ENCODE results near the gene PLEKHG4B. TPM values are rescaled to one million over a fixed set of nuclear protein-coding genes. Genes with fewer than 3 reads are reported as not detected.

Gene PLEKHG4B
- total and polyA plus RNA-seq, 2 of the 8 experiments (the other 6 are each of a cell fraction or from before 2014, with no cell fraction given), result 31.1 to 43.6 TPM

DNA sequence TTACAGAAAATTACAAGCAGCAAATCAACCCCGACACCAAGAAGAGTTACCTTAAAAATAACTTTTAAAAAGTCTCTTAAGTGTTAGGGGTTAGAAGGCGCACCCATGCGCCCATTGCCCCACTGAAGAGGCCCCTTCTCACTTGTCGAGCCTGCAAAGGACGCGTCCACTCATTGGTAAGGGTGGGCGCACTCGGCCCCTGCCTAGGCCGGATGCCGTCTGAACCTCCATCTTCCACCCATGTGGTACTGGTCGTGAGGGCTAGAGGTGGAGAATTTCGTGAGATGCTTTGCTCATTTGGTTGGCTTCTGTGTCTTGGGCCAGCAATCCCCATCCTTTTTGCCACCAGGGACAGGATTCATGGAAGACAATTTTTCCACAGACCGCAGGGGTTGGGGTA is 71.9 kb downstream of the PLEKHG4B start:
- POLR2A ChIA-PET (ENCODE audit: partially characterized antibody), result interaction anchor here (2.1 kb wide), 1 partner anchor 20 kb away, joined by 5 read pairs; no protein-coding TSS in a partner anchor
- FAIRE-seq, result no peak
- peaks cover 0 to 2% of the 10 kb centered on the region in 2 experiments for H4K20me1 ChIP-seq (replicated peaks in 1 of 2; ENCODE audit: control insufficient read depth in 1 of 2, insufficient read depth in 2 of 2, low read length in 2 of 2)

More for the DNA sequence above, 71.9 kb downstream of the PLEKHG4B start:
- Histone ChIP-seq H2BK12ac (ENCODE audit: low read depth, low read length) (no peak overlapping the region), H3K23me2 (ENCODE audit: low read depth, low read length) (no peaks in the 10 kb centered on the region), H3K4me2 (ENCODE audit: insufficient read depth in 1 of 2, low read depth in 2 of 2, low read length in 2 of 2) (no peak overlapping the region), H2BK120ac (replicated peaks; ENCODE audit: low read depth, low read length) (no peak overlapping the region), H3K4me1 (replicated peaks in 1 of 4; ENCODE audit: control insufficient read depth in 3 of 4, insufficient read depth in 4 of 4, low read length in 3 of 4) (no peaks in the 10 kb centered on the region), H4K8ac (ENCODE audit: extremely low read depth, insufficient read depth, low read length) (no peak overlapping the region), H3K18ac (ENCODE audit: extremely low read depth, low read length) (no peak overlapping the region), H3K4ac (replicated peaks; ENCODE audit: insufficient read length, low read depth, low read length) (no peak overlapping the region), H3K27me3 (replicated peaks in 1 of 4; ENCODE audit: control insufficient read depth in 3 of 4, extremely low read depth in 1 of 4, insufficient read depth in 3 of 4, low read length in 3 of 4) (no peaks in the 10 kb centered on the region), H3K4me3 (ENCODE audit: extremely low read depth in 1 of 4, insufficient read depth in 2 of 4, low read depth in 3 of 4, low read length in 4 of 4) (no peak overlapping the region), H3K36me3 (ENCODE audit: control insufficient read depth in 2 of 4, insufficient read depth in 4 of 4, low read length in 3 of 4) (peaks cover 2 to 36% (median 10%) of the 10 kb centered on the region in 4 experiments; a peak in 5 of 8 replicates), H2BK20ac (ENCODE audit: low read length) (no peak overlapping the region), H4K5ac (ENCODE audit: insufficient read length, low read depth, low read length) (no peak overlapping the region), H3K23ac (ENCODE audit: insufficient read length) (no peak overlapping the region), H2AFZ (ENCODE audit: low read length) (no peak overlapping the region), H4K91ac (replicated peaks; ENCODE audit: insufficient read length, low read length) (no peak overlapping the region), H2BK5ac (ENCODE audit: low read depth, low read length) (no peak overlapping the region), H3K14ac (ENCODE audit: insufficient read length) (no peak overlapping the region), H3K9me3 (ENCODE audit: insufficient read depth in 2 of 2, low read depth in 1 of 2, low read length in 1 of 2) (peaks cover 0 to 4% of the 10 kb centered on the region in 2 experiments; a peak in 1 of 4 replicates), H3K27ac (ENCODE audit: low read depth, low read length) (no peak overlapping the region), H3K56ac (replicated peaks; ENCODE audit: insufficient read length, low read depth, low read length) (no peak overlapping the region), H3K79me1 (ENCODE audit: low read depth, low read length) (no peaks in the 10 kb centered on the region), H3K79me2 (ENCODE audit: control insufficient read depth in 1 of 2, insufficient read depth in 2 of 2, low read length in 2 of 2) (no peaks in the 10 kb centered on the region), H2BK15ac (ENCODE audit: low read length) (no peak overlapping the region), H3K9ac (replicated peaks in 1 of 4; ENCODE audit: extremely low read depth in 1 of 4, low read depth in 3 of 4, low read length in 3 of 4) (no peak overlapping the region), H2AK5ac (ENCODE audit: low read depth, low read length) (no peak overlapping the region)
- 89% methylated on average over 13 of the region's 13 CpGs; no CpG with 5 or more reads in 1 of the 2 experiments for WGBS, 2 experiments (ENCODE audit: extremely low coverage in 1 of 2, insufficient coverage in 1 of 2, insufficient read length in 1 of 2, insufficient replicate concordance in 2 of 2, low coverage in 1 of 2, low lambda C conversion rate in 2 of 2, missing lambda C conversion rate in 1 of 2)
- CTCF ChIA-PET (ENCODE audit: partially characterized antibody), result no interaction called here
- no peak for DNase-seq (ENCODE audit: low read depth in 1 of 2, low spot score in 2 of 2)
